Mesothelial cell of epicardium (in vitro differentiated cells): ENCODE results near the gene FAM20C. TPM values are rescaled to one million over a fixed set of nuclear protein-coding genes. Genes with fewer than 3 reads are reported as not detected.

ENCODE experiments used
- DNase-seq, 2 experiments: peaks; one replicate each; pipeline ENCODE4 v3.0.0; 2021; ENCODE audit warnings: low spot score in 2 of 2; ENCODE audit not compliant: unreplicated experiment in 2 of 2
- H3K27ac Mint-ChIP-seq: 2 replicates; pipeline ENCODE4 v1.8.0; 2021; ENCODE audit warnings: mixed read lengths
- H3K27me3 Mint-ChIP-seq: 2 replicates; pipeline ENCODE4 v1.8.0; 2021; ENCODE audit warnings: low read depth, mixed read lengths
- H3K36me3 Mint-ChIP-seq: 2 replicates; pipeline ENCODE4 v1.8.0; 2021; ENCODE audit warnings: mixed read lengths
- H3K4me1 Mint-ChIP-seq: 2 replicates; pipeline ENCODE4 v1.8.0; 2021; ENCODE audit warnings: mixed read lengths
- H3K4me3 Mint-ChIP-seq: 2 replicates; pipeline ENCODE4 v1.8.0; 2021; ENCODE audit warnings: mild to moderate bottlenecking, moderate library complexity, mixed read lengths
- H3K9me3 Mint-ChIP-seq: 2 replicates; pipeline ENCODE4 v1.8.0; 2021; ENCODE audit warnings: mixed read lengths
- CTCF ChIP-seq: fragments of 200-600 bp; sonication (generic); IDR thresholded peaks from one replicate; pipeline ENCODE4 v1.5.0; 2021; ENCODE audit warnings: antibody characterized with exemption; ENCODE audit not compliant: unreplicated experiment
- total RNA-seq: library from RNA; stranded (reverse); gene quantifications from 3 replicates; pipeline ENCODE4 v1.2.1, GENCODE V29; 2021

FAM20C gene
- total RNA-seq, 1 donor from 2014 or later, result 17.8 TPM

- DNase-seq, result no peak
- Mint-ChIP-seq H3K4me1 (peaks cover 21% of the 10 kb centered on the region), H3K27me3 (peaks cover 2% of the 10 kb centered on the region), H3K9me3 (no peaks in the 10 kb centered on the region), H3K27ac (peak overlapping the region; percentile 99), H3K4me3 (peak overlapping the region; percentile 86), H3K36me3 (peaks cover 6% of the 10 kb centered on the region)
- TF ChIP-seq CTCF, result no peak
Observed at GRCh38 chr7:148543-148931, 43.8 kb upstream of the FAM20C start.

- TF ChIP-seq CTCF, result no peak
Observed at GRCh38 chr7:148932-149790, 43.2 kb upstream of the FAM20C start.

GRCh38 chr7:149791-150636, 42.4 kb upstream of the FAM20C start:
- TF ChIP-seq CTCF, result no peak
- peak in 1 of 2 experiments; percentile 23 for DNase-seq
- Mint-ChIP-seq H3K4me3 (peak overlapping the region; percentile 86), H3K4me1 (peaks cover 21% of the 10 kb centered on the region), H3K36me3 (peaks cover 6% of the 10 kb centered on the region), H3K27ac (peak overlapping the region; percentile 99), H3K9me3 (no peaks in the 10 kb centered on the region), H3K27me3 (peaks cover 2% of the 10 kb centered on the region)

More at GRCh38 chr7:148932-149790, 43.2 kb upstream of the FAM20C start:
- peak overlapping the region; percentile 99 for H3K27ac Mint-ChIP-seq
- H3K4me3 Mint-ChIP-seq, result peak overlapping the region; percentile 86
- H3K4me1 Mint-ChIP-seq, result peaks cover 21% of the 10 kb centered on the region
- peaks cover 2% of the 10 kb centered on the region for H3K27me3 Mint-ChIP-seq
- peak; percentile 97 to 99 for DNase-seq
- peaks cover 6% of the 10 kb centered on the region for H3K36me3 Mint-ChIP-seq
- H3K9me3 Mint-ChIP-seq, result no peaks in the 10 kb centered on the region

- DNase-seq, result peak in 1 of 2 experiments; percentile 13
- H3K4me3 Mint-ChIP-seq, result peak overlapping the region; percentile 20
- H3K36me3 Mint-ChIP-seq, result peaks cover 6% of the 10 kb centered on the region
- no peak for TF ChIP-seq CTCF
- peak overlapping the region; percentile 58 for H3K27ac Mint-ChIP-seq
- peaks cover 26% of the 10 kb centered on the region for H3K4me1 Mint-ChIP-seq
- peaks cover 3% of the 10 kb centered on the region for H3K27me3 Mint-ChIP-seq
- no peaks in the 10 kb centered on the region for H3K9me3 Mint-ChIP-seq
Observed at GRCh38 chr7:150811-151221, 41.6 kb upstream of the FAM20C start.

GRCh38 chr7:151346-152050, 40.9 kb upstream of the FAM20C start:
- Mint-ChIP-seq H3K4me3 (no peak overlapping the region), H3K27me3 (peaks cover 3% of the 10 kb centered on the region), H3K4me1 (peaks cover 29% of the 10 kb centered on the region), H3K27ac (no peak overlapping the region), H3K9me3 (no peaks in the 10 kb centered on the region), H3K36me3 (peaks cover 6% of the 10 kb centered on the region)
- DNase-seq, result no peak
- no peak for TF ChIP-seq CTCF
